C4-2B (cell line): ENCODE measurements around the gene LCN12.

Experiments
- ZFX ChIP-seq: fragments of 450-650 bp; IDR thresholded peaks from 2 replicates; pipeline ENCODE4 v1.6.1; 2017
- TF ChIP-seq, protein P1 (sequence below): fragments of 450-650 bp; conservative IDR thresholded peaks from 2 replicates; pipeline ENCODE4 v1.5.1; 2017; ENCODE audit warnings: mild to moderate bottlenecking

DNA sequence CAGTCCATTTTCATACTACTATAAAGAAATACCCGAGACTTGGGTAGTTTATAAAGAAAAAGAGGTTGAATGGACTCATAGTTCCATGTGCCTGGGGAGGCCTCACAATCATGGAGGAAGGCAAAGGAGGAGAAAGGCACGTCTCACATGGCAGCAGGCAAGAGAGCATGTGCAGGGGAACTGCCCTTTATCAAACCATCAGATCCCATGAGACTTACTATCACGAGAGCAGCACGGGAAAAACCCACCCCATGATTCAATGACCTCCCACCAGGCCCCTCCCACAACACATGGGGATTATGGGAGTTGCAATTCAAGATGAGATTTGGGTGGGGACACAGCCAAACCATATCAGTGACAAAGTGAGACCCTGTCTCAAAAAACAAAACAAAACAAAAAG is 45.8 kb upstream of the LCN12 start:
- TF ChIP-seq, protein P1, sequence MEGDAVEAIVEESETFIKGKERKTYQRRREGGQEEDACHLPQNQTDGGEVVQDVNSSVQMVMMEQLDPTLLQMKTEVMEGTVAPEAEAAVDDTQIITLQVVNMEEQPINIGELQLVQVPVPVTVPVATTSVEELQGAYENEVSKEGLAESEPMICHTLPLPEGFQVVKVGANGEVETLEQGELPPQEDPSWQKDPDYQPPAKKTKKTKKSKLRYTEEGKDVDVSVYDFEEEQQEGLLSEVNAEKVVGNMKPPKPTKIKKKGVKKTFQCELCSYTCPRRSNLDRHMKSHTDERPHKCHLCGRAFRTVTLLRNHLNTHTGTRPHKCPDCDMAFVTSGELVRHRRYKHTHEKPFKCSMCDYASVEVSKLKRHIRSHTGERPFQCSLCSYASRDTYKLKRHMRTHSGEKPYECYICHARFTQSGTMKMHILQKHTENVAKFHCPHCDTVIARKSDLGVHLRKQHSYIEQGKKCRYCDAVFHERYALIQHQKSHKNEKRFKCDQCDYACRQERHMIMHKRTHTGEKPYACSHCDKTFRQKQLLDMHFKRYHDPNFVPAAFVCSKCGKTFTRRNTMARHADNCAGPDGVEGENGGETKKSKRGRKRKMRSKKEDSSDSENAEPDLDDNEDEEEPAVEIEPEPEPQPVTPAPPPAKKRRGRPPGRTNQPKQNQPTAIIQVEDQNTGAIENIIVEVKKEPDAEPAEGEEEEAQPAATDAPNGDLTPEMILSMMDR: no peak
- TF ChIP-seq ZFX: no peak
